SK-MEL-5 (cell line): Measurements from ENCODE around the gene THRB. TPM values are rescaled to one million over a fixed set of nuclear protein-coding genes. Genes with fewer than 3 reads are reported as not detected.

Experiments
- DNase-seq: peaks from one replicate; pipeline ENCODE4 v3.0.0-alpha.2; 2016; ENCODE audit warnings: low read depth, low spot score
- in situ Hi-C: cut with HindIII; loops from 2 replicates; pipeline ENCODE4 v1.10.0; 2016; ENCODE audit warnings: low sequenced_read_pairs, high pct_unique_total_duplicates, low pct_unique_long_range_greater_than_20kb
- total RNA-seq: library from RNA; depleted of rRNA; stranded (reverse); fragments of >200 nt; shearing (Covaris generic); gene quantifications from 2 replicates; pipeline ENCODE4 v1.2.3, GENCODE V29; 2014

THRB gene
- total RNA-seq, 1 experiment from 2014 or later, result 0.16 TPM

DNA sequence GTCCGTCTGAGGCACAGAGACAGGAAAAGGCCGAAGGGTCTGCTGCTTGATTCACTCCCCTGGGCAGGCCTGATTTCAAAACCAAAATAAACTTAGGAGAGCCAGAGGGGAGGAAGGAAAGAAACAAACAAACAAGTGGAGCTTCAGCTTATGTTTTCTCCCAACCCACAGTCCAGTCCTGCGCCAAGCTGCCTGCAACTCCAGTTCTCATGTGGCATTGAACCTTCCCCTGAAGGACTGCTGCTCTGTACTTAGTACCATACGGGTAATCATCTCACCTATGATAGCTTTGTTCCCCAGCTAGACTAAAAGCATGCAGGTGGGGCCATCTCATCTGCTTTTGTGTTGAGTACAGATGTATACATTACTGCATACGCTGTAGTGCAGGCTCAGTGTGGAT, 236.4 kb downstream of the THRB start:
- in situ Hi-C loops, result no loop called here
- DNase-seq, result no peak

DNA sequence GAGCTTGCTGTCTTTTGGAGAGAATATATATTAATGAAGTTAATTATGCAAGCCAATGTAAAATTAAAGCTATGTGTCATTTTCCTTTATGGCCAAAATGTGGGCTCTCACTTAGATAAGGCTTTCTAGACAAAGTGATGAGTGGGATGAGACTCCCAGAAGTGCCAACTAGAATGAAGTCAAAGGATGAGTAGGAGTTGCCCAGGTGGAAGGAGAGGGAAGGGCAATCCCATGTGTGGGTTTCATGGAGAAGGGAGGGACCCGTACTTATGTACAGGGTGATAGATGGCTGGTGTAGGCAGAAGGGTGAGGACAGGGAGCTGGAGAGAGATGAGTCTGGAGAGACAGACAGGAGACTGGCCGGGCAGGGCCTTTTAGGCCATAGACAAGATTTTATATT, 239.2 kb downstream of the THRB start:
- DNase-seq, result no peak
- in situ Hi-C loops, result no loop called here

DNA sequence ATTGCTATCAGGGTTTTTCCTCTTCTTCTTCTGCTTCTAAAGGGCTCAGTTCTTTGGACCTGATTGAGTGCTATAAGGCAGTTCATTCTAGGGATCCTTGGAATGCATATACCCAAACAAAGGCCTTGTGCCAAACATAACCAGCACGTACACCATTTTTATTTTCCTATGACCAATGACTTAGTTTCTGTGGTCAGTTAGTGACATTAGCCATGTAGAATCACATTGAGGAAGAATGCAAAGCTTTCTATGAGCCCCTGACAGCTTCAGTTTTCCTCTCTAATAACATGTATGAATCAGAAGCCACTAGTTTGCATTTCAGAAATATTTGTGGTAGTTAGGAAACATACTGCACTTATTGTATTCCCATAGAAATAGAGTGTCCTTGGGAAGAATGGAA, 240.0 kb downstream of the THRB start:
- DNase-seq, result peak; percentile 45
- in situ Hi-C loops, result no loop called here

DNA sequence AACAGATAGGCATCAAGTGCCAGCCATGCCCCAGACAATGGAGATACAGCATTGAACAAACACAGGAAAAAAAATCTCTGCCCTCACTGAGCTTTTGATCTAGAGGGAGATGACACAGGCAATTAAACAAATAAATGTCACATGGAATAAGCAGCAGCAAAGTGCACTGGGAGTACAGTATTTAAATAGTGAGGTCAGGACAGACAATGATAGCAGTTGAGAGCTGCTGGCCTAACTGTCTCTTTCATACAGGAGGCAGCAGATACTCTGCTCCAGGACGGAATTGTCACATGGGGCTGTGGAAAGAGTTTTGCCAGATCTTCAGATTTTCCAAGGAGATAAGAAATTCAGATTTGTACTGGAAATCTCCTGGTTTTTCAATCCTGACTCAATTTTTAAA, 241.3 kb downstream of the THRB start:
- in situ Hi-C loops, result no loop called here
- DNase-seq, result no peak

DNA sequence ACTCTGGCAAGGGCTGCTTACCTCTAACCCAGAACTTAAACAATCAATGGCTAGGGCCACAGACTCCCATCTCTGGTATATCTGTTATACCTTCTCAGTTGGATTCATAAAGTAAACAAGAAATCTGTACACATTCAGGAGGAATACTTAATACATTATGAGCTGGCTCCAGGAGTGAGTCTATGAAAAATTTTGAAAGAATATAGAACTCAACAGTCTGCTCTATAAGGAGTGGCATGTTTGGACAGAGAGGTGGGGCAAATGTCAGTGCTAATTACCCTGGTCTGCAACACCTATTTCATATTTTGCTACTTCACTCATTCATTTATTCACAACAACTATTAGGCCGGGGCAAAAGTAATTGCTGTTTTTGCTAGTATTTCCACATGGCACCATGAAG, 245.1 kb downstream of the THRB start:
- in situ Hi-C loops, result no loop called here
- DNase-seq, result no peak

DNA sequence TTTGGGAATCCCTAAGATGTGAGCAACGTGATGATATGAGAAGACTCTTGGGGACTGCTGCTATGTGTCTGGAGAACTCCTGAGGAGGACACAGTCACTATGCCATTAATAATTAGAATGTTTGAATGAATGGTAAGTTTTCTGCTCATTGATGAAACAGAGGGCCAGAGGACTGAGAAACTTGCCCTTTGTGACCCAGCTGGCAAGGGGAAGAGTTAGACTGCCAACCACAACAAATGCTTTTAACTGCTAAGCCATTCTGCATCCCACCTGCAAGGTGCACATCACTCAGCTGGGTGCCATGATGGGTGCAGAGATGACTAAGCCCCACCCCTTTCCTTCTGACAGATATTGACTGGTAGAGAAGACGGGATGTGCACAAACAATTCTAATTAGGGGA, 249.6 kb downstream of the THRB start:
- in situ Hi-C loops, result no loop called here

DNA sequence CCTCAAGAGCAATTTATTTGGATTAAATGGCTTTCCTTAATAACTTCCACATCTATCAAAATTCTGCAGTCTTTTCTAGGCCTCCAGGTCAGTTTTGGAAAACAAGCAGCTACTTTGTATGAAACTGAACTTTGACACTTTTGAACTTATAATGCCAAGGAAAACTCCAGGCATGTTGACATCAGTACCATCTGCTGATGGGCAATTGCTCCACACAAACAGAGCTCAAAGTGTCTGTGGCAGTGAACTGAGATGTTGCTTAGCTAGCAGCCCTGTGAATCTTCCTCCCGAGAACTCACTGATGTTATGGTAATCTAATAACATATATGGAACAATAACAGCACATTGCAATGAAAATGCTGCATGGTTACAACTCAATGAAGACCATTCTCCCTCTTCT, 250.2 kb downstream of the THRB start:
- in situ Hi-C loops, result no loop called here
- DNase-seq, result no peak

More for the DNA sequence above, 249.6 kb downstream of the THRB start:
- no peak for DNase-seq

DNA sequence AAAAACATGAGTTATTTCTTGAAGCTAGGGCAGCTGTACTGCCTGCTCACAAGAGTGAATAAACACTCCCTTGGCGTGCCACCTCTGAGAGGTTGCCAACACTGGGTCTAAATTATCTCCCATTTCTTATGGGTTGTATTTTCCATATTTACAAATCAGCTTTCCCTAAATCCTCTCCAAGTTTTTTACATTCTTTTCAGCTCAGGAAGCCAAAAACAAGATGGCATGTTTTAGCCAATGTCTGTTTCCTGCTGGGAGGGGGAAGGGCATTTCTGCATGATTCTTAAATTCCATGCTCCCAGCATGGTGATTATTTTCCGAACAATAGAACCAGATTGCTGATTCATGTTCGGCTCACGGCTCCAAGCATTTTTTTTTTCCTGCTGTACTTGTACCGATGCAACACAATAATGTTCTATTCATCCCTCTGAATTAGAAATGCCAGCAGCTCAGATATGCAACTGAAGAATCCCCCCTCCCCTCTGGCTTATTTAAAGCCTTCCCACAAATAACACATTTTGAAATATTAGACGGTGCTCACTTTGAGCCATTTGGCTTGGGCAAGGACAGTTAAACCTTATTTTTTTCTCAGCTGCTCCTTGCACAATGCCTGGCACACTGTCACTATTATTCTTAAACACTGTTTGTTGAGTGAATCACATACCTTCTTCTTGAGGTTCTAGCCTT, 252.5 kb downstream of the THRB start:
- in situ Hi-C loops, result no loop called here
- peak; percentile 42 for DNase-seq

DNA sequence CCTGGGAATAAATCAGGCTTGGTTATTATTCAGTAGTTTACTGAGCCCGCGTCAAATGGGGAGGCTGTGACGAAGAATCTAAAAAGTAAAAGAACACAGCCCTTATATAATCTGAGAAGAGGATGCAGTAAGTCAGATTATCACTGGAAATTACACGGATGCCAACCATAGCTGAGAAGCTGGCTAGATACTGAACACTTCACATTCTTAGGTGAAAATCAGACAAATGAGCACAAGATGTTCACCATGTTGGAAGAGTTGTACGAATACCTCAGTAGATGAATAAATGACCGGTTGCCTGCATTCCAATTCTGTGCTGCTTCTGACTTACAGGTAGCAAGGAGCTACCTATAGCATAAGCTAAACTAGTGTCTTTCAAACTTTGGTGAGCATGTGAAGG, 254.3 kb downstream of the THRB start:
- in situ Hi-C loops, result no loop called here
- no peak for DNase-seq

DNA sequence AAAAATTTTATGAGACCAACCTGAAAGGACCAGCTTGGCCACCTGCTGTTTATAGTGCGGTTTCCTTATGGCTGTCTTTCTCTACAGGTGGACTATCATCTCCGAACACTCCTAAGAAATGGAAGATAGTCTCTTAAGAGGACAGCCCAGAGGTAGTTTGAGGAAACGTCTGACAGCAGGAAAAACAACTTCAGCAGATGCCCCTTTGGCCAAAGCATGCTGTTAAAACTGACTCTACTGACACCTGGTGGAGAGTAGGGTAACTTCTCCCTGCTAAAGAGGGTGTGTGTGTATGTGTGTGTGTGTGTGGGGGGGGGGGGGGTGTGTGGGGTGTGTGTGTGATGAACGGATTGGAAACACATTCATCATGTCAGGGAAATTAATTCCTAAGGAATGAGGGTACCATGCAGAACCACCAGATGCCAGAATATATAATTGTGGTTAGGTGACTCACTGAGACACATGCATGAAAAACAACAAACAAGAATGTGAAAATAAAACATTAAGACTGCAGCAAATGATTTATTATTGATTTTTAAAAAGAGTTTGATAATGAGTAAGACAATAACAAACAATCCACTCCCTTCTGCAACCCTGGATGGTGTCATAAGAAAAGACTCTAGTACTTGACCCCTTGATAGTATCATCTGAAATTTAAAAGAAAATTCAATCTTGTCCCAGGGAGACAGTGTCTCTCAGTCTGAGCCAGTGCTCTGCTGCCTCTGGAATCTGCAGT, 256.5 kb downstream of the THRB start:
- in situ Hi-C loops, result no loop called here
- peak; percentile 87 for DNase-seq

DNA sequence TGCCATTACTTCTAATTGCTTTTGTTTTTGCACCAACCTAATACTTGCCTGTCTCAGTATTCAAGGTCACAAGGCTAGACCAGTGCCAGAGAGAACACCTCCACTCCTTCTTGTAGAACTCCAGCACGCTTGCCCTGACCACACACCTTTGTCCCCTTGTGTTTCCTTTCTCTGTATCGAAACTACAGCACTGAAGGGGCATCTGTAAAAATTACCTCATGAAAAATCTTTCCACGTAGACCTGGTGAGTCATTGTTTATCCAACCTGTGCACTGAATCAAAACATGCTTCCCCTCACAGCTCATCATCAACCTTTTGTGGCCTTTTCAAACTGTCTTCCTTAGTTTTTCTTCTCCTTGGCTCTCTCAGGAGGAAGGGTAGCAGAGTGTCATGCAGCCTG, 259.5 kb downstream of the THRB start:
- in situ Hi-C loops, result no loop called here
- no peak for DNase-seq

DNA sequence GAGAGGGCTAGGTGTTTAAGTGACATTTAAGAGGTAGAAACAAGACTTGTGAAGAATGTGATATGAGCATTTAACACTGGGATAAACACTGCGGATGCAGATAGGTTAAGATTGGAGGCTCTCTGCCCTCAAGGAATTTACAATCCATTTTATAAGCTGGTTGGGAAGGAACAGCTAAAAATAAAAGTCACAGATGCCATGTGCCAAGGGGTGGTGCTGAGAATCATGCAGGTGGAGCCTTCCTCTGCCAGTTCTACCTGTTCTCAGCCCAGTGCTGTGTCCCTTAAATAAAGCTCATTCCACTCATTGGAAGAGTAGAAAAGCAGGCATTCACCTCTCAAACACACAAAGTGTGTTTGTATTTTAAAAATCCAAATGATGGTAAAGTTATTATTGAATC, 261.9 kb downstream of the THRB start:
- in situ Hi-C loops, result no loop called here
- no peak for DNase-seq

DNA sequence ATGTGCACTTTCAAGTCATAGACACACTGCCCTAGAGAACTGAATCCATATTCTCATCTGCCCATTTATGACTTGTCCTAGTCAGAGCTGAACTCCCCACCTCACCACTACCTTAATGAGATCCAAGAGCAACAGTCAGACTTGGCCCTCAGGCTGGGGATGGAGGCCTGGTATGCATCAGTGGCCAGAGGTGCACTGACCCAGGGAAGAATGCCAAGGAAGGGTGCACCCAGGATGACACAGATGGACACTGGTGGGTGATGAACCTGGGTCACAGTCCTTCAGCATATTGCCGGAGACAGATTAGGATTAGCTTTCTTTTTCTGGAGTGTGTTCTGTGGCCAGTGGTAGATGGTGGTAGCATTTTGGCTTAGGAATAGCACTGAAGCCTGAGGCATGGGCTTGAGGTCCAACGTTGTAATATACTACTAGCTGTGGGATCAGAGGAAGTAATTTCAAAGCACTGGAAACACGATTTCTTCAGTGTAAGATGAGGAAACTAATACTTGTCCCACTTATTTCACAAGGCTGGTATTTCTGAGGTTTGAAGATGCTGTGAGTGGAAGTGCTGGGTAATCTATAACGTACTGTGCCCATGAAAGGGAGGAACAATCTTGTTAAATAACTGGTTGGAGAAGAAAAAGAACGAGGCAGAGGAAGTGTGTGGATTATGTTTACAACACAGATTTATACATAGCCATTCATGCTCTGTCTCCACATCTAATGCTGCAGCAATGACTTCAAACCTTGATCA, 265.0 kb downstream of the THRB start:
- DNase-seq, result no peak
- in situ Hi-C loops, result no loop called here

DNA sequence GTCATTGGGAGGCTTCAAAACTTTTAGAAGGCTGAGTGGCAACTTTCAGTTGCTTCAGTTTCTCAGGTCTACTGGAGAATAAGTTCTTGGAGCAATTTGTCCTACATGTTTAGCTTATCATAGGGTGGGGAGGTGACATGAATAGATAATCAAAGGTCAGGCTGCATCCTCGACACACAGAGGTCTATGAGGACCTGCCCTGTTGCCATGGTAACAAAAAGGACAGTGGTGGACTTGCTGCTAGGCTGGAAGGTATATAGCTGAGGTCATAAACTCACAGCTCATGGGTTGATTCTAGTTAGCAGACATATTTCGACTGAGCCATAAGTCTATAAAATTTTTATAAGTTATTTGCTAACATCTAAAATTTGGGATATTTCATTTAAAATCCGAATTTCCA, 267.0 kb downstream of the THRB start:
- in situ Hi-C loops, result no loop called here
- DNase-seq, result no peak

DNA sequence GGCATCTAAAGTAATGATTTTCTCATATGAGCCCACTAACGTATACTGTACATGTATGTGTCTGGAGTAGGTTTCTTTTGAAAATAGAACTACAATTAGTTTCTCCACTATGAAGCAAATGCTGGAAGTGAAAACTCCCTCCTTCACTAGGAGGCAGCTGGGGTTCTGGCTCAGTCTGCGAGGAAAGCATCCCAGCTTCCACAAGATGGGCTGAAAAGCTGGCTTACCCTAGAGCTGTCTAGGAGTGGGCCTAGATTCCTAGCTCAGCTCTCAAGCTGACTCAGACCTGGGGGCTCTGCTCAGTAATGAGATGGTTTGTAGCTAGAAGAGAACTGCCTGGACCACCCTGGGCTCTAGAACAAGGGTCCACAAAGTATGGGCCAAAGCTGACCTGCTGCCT, 268.3 kb downstream of the THRB start:
- in situ Hi-C loops, result no loop called here
- DNase-seq, result no peak

DNA sequence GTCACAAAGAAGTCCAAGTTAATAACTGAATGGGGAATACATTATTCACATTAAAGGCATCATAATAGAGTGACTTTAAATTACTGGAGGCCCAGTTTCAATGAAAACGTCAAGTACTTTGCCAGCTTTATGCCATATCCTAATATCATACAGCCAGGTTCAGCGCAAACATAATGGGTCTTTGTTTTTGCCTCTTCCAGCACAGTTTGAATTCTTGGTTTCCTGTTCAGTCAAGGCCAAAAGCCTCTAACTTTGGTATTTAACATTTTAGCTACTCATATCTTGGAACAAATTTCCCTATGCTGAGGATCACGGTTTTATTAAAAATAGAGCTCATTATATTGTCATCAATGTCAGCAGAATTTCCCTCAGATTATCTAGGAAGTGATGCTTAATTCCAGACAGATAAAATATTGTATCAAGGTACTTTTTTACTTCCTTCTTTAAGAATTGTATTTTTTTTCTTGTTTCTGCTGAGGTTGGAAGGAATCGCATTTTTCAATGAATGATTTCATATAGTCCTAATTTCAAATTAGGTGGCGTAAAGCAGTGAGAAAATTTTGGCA, 269.2 kb downstream of the THRB start:
- in situ Hi-C loops, result no loop called here
- peak; percentile 57 for DNase-seq

DNA sequence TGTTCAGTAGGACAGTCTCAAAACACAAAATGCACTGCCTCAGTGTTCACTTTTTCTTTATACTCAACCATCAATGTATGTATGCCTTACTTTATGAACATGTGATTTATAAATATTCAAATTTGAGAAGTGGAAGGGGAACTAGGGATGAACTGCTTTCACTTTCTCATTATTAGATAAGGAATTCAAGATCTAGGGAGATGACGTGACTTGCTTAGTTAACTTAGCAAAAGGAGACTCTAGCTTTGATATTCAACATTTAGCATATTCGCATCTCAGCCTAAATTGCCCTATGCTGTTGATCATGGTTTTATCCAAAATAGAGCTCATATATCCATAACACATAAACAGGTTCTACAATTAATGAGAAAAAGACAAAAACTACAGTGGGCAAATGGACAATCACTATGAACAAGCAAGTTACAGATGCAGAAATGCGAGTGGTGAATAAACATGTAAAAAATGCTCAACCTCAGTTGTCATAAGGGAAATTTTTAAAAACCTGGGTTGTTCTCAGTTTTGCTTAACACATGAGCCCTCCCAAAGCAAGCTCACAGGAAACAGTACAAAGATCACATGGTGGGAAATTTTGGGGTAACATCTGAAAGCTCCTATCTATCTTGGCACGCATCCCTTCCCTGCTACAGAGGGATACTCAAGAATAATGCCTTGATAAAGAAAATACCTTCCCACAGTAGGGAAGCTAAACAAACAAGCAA, 269.8 kb downstream of the THRB start:
- DNase-seq, result no peak
- in situ Hi-C loops, result no loop called here
